ENCODE data around the gene TAF4.
"Not testable (repeated sequence)": the region's sequence is repeated elsewhere in the genome, so short reads cannot be mapped to it uniquely, and the experiment has no call there.

TAF4 gene
- total RNA-seq: 19.1 to 22.7 reads per million in 2 donors

- DNase-seq: peak; percentile 73
Observed at GRCh38 chr20:62065674-62066338, at the start of gene TAF4. Gene TAF4 (minus strand): TSS chr20:62065881. CDS start chr20:62065810, 71 bp downstream.

GRCh38 chr20:62114894-62115293, 49.2 kb upstream of the TAF4 start:
- no peak for DNase-seq

- DNase-seq: no peak
Observed at GRCh38 chr20:62112368-62112767, 46.7 kb upstream of the TAF4 start.

GRCh38 chr20:62111148-62111547, 45.5 kb upstream of the TAF4 start:
- no peak for DNase-seq

GRCh38 chr20:62105592-62105991, 39.9 kb upstream of the TAF4 start:
- DNase-seq: no peak

GRCh38 chr20:62104791-62105345, 39.2 kb upstream of the TAF4 start:
- DNase-seq: no peak

- DNase-seq: no peak
Observed at GRCh38 chr20:62104234-62104789, 38.6 kb upstream of the TAF4 start.

- no peak for DNase-seq
Observed at GRCh38 chr20:62103508-62104233, 38.0 kb upstream of the TAF4 start.

- DNase-seq: no peak
Observed at GRCh38 chr20:62101078-62101477, 35.4 kb upstream of the TAF4 start.

- DNase-seq: no peak
Observed at GRCh38 chr20:62097881-62098407, 32.3 kb upstream of the TAF4 start.

- no peak for DNase-seq
Observed at GRCh38 chr20:62096421-62097380, 31.0 kb upstream of the TAF4 start.

GRCh38 chr20:62089393-62089792, 23.7 kb upstream of the TAF4 start:
- no peak for DNase-seq

- no peak for DNase-seq
Observed at GRCh38 chr20:62088258-62089127, 22.8 kb upstream of the TAF4 start.

GRCh38 chr20:62087632-62088031, 22.0 kb upstream of the TAF4 start:
- DNase-seq: no peak

GRCh38 chr20:62087227-62087626, 21.5 kb upstream of the TAF4 start:
- no peak for DNase-seq

- DNase-seq: no peak
Observed at GRCh38 chr20:62085206-62085605, 19.5 kb upstream of the TAF4 start.

- DNase-seq: not testable (repeated sequence)
Observed at GRCh38 chr20:62084224-62084623, 18.5 kb upstream of the TAF4 start.

- DNase-seq: no peak
Observed at GRCh38 chr20:62083312-62083711, 17.6 kb upstream of the TAF4 start.

- no peak for DNase-seq
Observed at GRCh38 chr20:62080249-62080990, 14.7 kb upstream of the TAF4 start.

GRCh38 chr20:62079166-62079565, 13.5 kb upstream of the TAF4 start:
- DNase-seq: no peak

GRCh38 chr20:62073323-62073722, 7.6 kb upstream of the TAF4 start:
- DNase-seq: no peak

Data from T-helper 9 cell (primary cell).